ENCODE results near the gene GTSE1.
A peak's percentile ranks its signal among the peaks of the same experiment; 100 is the strongest.

Gene GTSE1

DNA sequence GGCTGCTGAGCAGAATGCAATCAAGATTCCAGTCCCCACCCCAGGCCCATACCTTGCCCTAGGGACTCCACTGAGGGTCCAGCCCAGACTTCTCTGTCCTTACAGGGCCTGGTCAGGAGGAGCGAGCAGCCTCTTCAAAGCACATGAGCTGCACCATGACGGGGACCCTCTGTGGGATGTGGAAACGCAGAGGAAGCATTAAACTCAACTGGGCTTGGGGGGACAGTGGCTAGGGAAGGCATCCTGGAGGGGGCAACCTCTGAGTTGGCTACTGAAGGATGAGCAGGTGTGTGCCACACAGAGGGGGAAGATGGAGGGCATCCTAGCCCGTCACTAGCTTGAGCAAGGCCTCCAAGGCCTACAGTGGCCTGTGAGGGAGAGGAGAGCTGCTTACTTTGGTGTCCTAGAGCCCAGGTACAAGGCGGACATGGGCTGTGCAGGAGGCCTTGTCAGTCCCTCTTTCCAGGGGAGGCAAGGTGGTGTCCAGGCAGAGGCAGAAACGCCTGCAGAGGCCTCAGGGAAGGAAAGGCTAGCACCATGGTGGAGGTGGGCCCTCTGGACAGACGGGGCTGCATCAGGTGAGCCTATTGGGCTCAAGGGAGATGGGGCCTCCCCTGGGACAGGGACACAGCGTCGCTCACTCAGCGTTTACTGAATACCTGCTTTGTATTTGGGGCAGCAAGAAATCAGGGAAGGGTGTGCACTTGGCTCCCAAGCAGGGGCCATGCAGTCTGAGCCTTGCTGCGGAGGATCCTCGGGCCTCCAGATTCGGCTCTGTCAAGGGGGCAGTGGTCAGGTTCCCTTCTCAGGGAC lies 14.6 kb upstream of the GTSE1 start:
- intact Hi-C loops (cut with DNase I; ENCODE audit: low total_unique reads): no loop called here
- H3K27ac ChIP-seq: no peak overlapping the region
- peaks cover 80 to 100% (median 87%) of the 10 kb centered on the region in 3 donors for H3K36me3 ChIP-seq
- H3K9me3 ChIP-seq: no peaks in the 10 kb centered on the region
- H3K4me3 ChIP-seq: no peak overlapping the region
- no peaks in the 10 kb centered on the region for H3K4me1 ChIP-seq
- TF ChIP-seq CTCF (IDR thresholded peaks at IDR 0.05): no peak
- DNase-seq: no peak
- no peaks in the 10 kb centered on the region for H3K27me3 ChIP-seq

DNA sequence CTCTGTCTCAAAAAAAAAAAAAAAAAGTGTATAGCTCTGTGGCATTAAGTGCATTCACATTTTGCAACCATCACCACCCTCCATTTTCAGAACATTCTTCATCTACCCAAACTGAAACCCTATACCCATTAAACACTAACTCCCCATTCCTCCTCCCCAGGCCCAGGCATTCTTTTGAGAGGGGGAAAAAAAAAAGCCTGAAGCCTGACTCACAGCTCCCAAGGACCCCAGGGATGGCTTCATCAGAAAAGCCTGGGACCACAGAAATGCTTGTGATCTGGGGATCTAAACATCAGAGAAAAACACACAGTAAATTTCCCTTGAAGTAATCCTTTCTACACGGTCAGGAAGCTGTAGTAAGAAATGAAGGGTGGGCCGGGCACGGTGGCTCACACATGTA lies 10.7 kb upstream of the GTSE1 start:
- H3K4me1 ChIP-seq: no peaks in the 10 kb centered on the region
- no peak for DNase-seq
- no peak for TF ChIP-seq CTCF (IDR thresholded peaks at IDR 0.05)
- no peaks in the 10 kb centered on the region for H3K27me3 ChIP-seq
- peaks cover 48 to 100% (median 78%) of the 10 kb centered on the region in 3 donors for H3K36me3 ChIP-seq
- intact Hi-C loops (cut with DNase I; ENCODE audit: low total_unique reads): no loop called here
- no peak overlapping the region for H3K4me3 ChIP-seq
- H3K9me3 ChIP-seq: no peaks in the 10 kb centered on the region
- H3K27ac ChIP-seq: no peak overlapping the region

DNA sequence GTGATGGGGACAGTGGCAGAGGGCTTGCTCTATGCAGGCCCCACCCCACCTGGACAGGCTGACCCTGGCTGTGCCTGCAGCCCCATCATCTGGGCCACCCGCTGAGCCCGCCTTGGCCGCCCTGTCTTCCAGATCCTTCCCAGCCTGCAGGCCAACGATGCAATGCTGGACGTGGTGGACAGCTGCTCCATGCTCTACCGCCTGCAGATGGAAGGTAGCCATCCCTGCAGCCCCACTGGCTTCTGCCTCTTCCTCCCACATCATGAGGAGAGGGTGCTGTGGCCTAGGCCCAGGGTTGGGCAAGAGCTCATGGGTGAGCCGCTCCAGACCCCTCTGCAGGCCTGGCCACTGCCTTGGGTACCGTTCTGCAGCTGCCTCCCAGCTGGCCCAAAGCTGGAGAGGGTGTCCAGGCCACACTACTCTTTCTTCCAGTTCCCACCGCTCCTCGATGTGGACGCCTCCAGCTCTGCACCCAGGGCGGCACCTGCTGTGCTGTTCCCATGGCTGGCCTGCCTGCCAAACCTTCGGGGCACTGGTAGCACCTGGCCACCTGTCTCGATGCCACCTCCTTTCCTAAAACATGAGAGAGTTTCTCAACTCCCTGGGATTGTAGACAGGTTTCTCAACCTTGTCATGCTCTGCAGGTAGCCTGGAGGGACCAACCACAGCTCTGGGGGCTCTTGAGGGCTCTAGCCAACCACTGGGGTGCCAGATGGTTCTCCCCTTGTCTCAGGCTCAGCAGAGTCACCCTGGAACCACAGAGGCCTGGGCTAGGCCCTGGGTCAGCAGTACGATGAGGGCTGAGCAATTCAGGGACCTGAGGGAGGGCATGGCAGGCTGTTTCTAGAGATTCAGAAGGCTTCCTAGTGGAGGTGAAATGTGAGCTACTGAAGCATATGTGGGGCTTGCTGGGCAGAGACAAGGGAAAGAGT lies 9.5 kb upstream of the GTSE1 start:
- Histone ChIP-seq H3K4me1 (no peaks in the 10 kb centered on the region), H3K27me3 (no peaks in the 10 kb centered on the region), H3K27ac (no peak overlapping the region), H3K4me3 (no peak overlapping the region), H3K9me3 (peaks cover 0 to 6% (median 0%) of the 10 kb centered on the region in 3 donors), H3K36me3 (peaks cover 48 to 100% (median 78%) of the 10 kb centered on the region in 3 donors)
- DNase-seq: peak in 1 of 2 donors; percentile 56
- no peak for TF ChIP-seq CTCF (IDR thresholded peaks at IDR 0.05)
- intact Hi-C loops (cut with DNase I; ENCODE audit: low total_unique reads): no loop called here

DNA sequence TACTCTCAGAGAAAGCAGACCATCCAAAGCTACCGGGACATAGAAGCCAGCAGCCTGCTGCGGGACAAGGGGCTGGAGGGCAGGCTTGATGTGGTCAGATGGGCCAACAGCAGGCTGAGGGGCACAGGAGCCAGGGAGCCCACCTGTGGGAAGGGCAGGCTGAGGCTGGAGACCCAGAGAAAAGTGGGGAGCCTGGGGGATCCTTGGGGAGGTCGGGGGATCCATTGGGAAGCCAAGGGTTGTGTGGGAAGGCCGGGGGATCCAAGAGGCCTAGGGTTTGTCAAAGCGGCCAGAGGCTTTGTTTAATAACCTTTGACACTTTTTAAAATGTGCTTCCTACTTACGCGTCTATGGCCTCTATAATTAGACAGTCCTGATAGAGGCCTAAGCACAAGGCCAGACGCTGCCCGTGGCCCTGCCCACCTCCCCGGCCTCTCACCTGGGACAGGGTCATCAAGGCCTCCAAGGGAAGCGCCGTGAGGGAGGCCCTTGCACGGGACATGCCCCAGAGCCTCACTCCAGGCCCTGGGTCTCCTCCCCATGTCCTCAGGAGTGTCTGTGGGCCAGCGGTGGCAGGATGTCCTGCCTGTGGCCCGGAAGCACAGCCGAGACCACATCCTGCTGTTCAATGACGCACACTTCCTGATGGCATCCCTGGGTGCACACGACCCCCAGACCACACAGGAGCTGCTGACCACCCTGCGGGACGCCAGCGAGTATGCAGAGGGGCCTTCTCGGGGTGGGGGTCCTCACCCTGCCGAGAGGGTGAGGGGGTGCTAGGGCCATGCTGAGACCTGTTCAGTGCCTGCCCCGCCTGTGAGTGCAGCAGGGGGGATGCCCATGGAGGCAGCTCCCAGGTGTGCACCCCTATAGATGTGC lies 8.6 kb upstream of the GTSE1 start:
- no peak overlapping the region for H3K4me3 ChIP-seq

More for the DNA sequence above, 8.6 kb upstream of the GTSE1 start:
- Histone ChIP-seq H3K27me3 (no peaks in the 10 kb centered on the region), H3K4me1 (no peaks in the 10 kb centered on the region), H3K9me3 (peaks cover 0 to 7% (median 0%) of the 10 kb centered on the region in 3 donors), H3K36me3 (peaks cover 50 to 100% (median 79%) of the 10 kb centered on the region in 3 donors), H3K27ac (no peak overlapping the region)
- no peak for TF ChIP-seq CTCF (IDR thresholded peaks at IDR 0.05)
- intact Hi-C loops (cut with DNase I; ENCODE audit: low total_unique reads): no loop called here
- peak in 1 of 2 donors; percentile 68 for DNase-seq

All from tibial artery (tissue), 4 donors.